Hematopoietic multipotent progenitor cell treated with erythropoietin and hydrocortisone succinate and interleukin-3 and kit ligand, for 15 days (in vitro differentiated cells): ENCODE results near the gene BRI3BP.
"Not testable (repeated sequence)": the region's sequence is repeated elsewhere in the genome, so short reads cannot be mapped to it uniquely, and the experiment has no call there.

Source experiments
- DNase-seq: peaks from one replicate; pipeline ENCODE4 v3.0.0-alpha.2; 2015; ENCODE audit warnings: low spot score

BRI3BP gene

DNA sequence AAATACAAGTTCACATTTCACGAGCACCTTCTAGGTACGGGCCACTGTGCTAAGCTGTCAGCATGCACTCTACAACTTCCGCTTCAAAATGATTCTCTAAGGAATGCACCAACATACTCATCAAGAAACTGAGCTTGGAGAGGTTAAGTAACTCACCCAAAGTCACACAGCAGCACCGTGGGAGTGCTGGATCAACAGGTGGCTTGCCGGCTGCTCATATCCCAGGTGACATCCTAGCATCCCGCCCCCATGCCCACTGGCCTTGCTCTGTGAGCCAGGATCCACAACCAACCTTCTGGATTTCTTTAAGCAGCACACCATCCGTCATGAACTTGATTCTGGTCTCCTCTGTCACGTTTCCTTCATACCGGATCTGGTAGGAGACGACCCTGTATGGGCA lies 21.2 kb upstream of the BRI3BP start:
- DNase-seq: no peak

DNA sequence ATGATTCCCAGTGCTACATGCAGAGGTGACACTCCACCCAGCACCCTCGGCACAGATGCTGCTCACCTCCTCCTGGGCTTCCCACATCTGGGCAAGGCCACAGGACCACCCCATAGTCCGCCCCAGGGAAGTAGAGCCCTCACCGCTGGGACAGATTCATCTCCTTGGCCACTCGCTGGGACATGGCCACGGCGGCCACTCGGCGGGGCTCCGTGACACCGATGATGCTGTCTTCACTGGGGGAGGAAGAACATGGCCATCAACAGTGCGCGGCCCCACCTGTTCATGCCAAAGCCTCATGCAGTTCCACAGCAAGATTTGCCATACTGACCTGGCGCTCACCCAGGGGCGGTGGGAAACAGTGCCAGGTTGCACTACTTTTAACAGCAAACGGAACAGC lies 18.2 kb upstream of the BRI3BP start:
- no peak for DNase-seq

DNA sequence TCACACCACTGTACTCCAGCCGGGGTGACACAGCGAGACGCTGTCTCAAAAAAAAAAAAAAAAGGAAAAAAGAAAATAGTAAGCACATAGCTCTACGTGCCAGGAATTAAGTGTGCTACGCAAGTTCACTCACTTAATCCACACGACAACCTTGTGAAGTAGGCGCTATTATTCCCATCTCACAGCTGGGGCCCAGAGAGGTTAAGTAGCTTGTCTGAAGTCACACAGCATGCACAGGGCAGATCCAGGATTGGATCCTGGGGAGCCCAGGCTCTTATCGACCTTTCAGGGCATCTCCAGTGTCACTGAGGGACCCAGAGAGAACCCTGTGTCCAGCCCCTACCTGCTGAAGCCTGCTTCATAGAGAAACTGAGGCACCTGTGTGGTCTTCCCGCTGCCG lies 16.4 kb upstream of the BRI3BP start:
- DNase-seq: no peak

DNA sequence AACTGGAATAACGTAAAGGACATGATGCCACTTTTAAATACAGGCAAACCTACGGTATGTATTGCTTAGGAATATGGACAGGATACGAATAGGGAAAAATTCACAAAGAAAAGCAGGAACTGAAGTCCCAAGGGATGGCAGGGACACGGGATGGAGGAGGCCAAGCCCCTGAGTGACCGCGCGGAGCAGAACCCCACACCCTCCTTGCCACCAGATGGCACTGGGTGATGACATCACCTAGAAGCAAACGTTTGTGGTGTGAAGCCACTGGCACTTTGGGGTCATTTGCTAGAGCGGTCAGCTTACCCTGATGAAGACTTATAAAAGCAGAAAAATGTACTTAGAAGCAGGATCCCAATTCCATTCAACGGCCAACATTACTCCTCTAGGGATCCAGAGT lies 13.9 kb upstream of the BRI3BP start:
- no peak for DNase-seq

DNA sequence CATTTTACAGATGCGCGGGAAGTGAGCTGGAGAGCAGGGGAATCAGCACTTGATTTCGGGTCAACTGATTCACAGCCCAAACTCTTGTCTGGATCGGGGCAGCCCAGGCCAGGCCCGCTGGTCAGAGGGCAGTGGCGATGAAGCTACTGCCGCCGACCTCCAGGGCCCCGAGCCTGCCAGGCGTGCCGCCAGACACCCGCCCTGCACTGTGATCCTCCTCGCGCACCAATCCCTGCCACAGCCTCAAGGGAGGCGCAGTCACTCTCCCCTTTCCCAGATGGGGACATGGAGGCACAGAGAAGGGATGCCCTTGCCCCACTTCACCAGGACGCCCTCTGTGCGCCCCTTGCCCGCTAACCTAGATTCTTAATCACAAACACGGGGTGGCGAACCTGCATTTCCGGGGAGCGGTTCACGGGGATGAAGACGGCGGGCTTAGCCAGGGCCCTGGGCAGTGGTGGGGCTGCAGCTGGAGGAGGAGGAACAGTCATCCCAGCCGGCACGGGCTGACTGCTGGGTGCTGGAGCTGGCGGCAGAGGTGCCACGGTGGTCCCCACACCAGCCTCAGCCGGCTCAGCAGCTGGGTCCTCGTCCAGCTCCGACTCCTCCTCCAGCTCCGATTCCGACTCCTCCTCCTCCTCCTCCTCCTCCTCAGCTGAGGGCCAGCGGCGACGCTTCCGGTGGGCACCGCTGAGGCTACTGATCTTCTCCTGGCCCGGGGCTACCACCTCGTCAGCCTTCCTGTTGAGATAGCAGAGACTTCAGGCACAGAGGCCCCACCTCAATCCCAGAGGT lies 13.2 kb upstream of the BRI3BP start:
- no peak for DNase-seq

DNA sequence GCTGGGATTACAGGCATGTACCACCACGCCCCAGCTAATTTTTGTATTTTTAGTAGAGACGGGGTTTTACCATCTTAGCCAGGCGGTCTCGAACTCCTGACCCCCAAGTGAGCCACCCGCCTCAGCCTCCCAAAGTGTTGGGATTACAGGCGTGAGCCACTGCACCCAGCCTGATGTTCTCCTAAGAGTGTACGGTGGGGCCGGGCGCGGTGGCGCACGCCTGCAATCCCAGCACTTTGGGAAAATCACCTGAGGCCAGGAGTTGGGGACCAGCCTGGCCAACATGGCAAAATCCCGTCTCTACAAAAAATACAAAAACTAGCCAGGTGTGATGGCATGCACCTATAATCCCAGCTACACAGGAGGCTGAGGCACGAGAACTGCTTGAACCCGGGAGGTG lies 6.6 kb upstream of the BRI3BP start:
- DNase-seq: not testable (repeated sequence)

DNA sequence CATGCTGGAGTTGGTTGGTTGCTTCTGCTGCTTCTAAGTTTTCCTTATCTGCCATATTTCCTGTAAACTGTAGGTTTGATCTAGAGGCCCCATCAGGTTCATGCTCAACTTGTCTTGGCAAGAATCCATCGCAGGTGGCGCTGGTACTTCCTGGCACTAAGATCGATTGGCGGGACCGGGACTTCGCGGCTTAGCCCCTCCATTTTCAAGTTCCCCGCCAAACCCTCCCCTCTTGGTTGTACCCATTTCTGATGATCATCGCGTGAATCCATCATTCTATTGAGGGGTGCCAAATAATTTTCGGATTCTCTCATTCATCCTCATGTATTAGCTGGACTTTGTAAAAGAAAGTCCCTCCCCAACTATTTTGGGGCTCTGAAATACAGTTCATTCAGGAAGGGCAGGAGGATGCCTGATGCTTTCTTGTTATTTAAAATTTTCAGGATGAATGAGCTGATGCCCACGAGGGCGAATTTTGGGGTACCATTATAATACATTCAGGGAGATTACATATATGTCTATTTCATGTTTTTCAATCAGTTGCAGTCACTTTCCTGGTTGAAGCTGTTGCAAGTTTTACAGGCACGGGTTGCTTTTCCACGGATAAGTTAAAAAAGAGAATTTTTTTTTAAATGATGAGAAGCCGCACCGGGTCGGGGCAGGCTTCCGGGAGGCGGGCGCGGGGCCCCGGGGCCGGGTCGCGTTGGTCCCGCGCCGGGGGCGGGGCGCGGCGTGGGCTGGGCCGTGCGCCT lies 395 bp upstream of the BRI3BP start:
- peak; percentile 33 for DNase-seq

DNA sequence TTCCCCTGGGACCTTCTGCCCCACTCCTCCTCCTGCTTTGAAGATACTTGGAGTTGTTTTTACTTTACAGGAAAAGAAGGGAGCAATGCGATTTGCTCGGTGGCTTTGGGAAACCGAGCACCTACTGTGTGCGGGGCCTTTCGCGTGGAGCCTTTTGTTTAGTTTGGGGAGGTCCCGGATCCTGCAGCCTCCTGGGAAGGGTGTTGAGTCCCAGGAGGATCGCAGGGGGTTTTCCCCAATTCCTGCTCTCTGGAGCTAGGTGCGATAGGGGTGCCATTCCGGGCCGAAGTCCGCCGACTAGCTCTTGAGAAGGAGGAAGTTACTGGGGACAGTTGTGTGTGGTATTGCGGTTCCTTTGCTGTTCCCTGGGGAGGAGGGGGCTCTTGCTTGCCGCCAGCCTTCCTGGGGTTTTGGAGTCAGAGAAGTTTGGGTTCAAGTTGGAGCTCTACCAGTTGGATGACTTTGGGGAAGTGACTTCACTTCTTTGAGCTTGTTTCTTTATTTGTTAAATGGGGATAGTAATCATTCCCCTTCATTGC lies 1.1 kb downstream of the BRI3BP start:
- DNase-seq: peak; percentile 9

DNA sequence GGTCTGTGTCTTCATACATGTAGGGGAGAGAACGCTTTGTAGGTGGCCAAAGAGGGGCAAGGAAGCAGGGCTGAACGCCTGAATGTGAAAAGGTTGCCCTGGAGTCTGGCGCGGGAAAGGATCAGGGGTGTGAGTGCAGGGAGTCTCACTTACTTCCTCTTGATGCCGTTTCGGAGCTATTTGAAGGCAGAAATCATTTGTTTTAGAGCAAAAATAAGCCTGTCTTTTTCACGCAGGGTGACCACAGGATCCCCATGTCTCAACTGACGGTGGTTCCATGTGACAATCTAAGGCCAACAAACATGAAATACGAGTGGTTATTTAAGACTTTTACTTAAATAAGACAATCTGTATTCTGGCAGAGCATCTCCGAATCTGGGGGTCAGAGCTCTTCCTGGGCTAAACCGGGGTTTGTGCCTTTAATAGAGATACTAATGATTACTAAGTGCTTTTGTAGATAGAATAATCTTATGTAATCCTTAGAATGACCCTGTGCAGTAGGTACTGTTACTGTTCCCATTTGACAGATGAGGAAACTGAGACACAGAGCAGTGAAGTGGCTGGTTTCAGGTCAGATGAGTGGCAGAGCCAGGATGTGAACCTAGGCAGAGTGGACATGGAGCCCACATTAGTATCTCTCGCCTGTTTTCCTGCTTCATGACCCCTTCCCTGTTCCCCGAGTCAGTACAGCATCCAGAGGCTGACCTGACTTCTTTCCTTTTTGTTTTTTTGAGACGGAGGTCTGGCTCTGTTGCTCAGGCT lies 1.9 kb downstream of the BRI3BP start:
- peak; percentile 6 for DNase-seq

DNA sequence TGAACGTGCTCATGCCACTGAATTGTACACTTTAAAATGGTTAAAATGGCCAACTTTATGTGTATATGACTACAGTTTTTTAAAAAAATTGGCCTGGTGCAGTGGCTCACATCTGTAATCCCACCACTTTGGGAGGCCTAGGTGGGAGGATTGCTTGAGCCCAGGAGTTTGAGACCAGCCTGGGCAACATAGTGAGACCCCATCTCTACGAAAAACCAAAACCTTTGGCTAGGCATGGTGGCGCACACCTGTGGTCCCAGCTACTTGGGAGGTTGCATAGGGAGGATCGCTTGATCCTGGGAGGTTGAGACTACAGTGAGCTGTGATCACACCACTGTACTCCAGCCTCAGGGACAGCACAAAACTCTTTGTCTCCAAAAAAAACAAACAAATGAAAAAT lies 5.3 kb downstream of the BRI3BP start:
- no peak for DNase-seq

DNA sequence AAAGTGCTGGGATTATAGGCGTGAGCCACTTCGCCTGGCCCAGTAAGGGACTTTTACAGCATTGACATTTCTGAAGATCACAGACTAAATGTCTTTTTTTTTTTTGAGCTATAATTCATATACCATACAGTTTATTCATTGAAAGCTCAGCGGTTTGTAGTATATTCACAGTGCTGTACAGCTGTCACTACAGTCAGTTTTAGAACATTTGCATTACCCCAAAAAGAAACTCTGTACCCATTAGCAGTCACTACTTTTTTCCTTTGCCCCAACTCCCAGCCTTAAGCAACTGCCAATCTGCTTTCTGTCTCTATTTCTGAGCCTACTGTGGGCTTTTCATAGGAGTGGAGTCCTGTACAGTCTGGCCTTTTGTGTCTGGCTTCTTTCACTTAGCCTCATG lies 8.2 kb downstream of the BRI3BP start:
- DNase-seq: no peak

DNA sequence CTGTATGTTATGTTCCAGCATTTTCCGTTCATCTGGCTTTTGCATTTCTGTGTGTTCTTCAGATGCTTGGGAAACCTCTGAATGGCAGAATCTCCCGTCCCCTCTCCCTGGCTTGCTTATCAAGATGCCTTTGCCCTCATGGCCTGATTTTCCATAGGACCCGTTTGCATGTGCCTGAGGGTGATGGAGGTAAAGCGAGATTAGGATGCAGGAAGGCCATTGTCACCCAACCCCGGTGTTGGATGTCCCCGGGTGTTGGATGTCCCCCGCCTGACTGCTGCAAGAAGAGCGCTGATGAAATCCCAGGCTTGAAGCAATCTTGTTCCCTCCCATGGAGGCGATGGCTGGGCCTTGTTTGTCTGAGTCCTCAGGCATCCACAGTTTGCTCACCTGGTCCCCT lies 9.6 kb downstream of the BRI3BP start:
- no peak for DNase-seq

DNA sequence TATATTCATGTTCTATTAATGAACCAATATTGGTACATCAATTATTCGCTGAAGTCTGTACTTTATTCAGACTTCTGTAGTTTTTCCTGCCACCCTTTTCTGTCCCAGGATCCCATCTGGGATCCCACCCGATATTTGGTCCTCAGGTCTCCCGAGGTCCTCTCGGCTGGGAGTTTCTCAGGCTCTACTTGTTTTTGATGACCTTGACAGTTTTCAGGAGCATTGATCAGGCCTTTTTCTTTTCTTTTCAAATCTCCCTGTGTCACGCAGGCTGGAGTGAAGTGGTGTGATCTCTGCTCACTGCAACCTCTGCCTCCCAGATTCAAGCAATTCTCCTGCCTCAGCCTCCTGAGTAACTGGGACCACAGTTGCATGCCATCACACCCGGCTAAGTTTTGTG lies 11.2 kb downstream of the BRI3BP start:
- DNase-seq: no peak

DNA sequence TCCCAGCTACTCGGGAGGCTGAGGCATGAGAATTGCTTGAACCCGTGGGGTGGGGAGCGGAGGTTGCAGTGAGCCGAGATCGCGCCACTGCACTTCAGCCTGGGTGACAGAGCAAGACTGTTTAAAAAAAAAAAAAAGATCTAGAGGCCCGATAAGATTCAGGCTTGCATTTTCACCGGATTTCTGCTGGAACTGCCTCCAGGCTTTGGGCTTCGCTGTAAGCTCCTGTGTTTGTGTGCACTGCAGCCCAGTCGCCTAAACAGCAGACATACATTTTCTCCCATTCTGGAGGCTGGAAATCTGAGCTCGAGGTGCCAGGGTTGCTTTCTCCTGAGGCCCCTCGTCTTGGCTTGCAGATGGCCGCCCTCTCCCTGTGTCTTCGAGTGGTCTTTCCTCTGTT lies 12.2 kb downstream of the BRI3BP start:
- DNase-seq: no peak

DNA sequence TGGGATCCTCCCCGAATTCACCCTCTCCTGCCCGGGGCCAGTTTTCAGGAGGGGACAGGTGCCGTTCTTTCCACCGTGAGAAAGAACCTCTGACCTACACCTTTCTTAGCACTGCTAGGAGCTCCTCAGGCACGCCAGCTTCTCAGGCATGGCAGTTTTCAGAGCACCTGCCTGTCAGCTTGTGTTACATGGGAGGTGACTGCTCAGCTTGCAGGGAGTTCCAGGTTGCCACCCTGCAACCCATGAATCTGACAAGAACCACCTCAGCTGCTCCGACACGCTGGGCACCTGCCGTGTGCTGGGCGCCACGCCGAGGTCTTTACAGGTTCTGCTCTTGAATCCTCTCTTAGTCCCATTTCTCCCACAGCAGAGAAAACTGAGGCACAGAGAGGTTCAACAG lies 12.9 kb downstream of the BRI3BP start:
- DNase-seq: no peak

DNA sequence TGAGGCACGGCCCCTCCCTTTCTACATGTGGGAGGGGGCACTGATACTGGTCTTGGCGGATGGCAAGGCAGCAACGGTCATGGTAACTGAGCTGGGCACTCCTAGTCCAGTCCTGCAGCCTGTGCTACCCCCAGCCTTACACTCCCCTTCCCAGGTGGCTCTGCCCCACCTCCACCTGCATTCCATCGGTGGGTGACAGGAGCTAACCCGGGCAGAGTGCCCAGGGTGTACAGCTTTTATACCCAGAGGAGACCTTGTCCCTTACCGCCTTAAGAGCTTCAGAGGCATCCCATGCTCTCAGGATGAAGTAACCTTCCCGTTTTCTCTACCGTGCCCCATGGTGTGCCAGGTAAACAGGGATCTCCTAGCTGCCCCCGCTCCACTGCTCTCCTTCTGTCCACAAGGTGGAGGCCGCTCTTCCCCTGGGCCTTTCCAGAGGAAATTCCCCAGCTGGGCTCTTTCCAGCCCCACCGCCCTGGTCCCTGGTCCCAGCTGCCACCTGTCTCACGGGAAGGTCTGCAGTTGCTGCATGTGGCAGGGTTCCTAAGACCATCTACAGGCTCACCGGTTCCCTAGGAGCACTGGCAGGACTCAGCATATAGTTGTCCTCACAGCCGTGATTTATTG lies 20.5 kb downstream of the BRI3BP start:
- DNase-seq: no peak

DNA sequence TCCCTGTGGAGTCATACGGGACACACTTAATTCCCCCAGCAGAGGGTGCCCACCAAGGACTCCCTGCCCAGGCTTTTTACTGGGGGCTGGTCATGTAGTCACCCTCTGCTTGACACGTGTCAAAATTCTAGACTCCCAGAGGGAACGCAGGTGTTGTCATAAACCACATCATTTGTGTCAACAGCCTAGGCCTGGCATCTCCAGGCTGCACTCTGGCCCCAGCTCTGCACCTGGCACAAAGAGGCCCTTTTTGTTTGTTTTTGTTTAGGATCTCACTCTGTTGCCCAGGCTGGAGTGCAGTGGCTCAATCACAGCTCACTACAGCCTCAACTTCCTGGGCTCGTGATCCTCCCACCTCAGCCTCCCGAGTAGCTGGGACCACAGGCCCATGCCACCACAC lies 21.1 kb downstream of the BRI3BP start:
- no peak for DNase-seq

DNA sequence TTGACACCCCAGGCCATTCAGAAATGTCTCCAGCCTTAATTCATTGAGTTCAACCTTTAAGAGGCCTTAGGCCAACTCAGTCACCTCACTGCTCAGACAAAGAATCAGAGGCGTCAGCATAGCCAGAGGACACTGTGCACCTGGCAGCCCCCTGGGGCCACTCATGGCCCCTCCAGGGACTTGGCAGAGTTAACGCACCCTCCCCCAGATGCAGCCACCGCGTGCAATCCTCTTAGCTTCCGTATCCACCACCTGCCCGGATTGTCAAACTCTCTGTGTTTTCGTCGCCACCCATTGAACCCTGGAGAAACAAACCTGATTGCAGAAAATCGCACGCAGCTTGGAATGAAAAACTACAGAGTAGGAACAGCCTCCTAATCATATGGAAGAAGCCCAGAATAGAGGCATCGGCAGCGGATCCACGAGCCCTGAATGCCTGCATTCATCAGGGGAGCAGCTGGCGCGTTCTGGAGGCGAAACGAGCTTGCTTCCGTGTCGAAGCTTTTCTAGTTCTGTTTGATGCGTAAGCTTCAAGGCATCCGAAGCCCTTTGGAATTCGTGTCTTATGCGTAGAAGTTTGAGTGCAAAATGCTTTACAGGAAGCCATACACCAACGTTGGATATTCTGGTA lies 22.4 kb downstream of the BRI3BP start:
- no peak for DNase-seq

DNA sequence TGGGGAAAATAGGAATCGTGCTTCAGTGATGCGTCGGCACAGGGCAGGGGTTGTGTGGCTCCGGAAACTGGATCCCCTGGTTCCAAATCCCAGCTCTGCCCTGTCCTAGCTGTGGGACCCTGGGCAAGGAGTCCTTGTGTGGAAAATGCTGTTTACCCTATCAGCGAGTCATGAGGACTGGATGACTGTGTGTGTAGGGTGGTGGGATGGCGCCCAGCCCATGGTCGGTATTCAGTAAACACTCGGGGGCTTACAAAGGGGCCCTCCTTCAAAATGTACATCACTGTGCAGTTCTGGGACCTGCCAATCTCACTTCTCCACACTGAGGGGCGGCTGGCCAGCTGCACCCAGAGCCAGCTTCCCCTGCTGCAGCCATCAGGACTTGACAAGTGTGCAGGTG lies 24.4 kb downstream of the BRI3BP start:
- DNase-seq: no peak

DNA sequence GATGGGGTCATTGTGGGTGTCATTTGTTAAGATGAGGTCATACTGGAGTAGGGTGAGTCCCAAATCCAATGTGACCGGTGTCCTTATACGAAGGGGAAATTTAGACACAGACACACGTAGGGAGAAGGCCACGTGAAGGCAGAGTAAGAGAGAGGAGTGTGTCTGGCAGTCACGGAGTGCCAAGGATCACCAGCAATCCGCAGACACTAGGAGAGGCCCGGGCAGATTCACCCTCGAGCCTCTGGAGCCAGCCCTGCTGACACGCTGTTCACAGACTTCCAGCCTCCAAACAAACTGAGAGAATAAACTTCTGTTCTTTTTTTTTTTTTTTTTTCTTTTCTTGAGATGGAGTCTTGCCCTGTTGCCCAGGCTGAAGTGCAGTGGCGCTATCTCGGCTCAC lies 24.9 kb downstream of the BRI3BP start:
- DNase-seq: no peak

DNA sequence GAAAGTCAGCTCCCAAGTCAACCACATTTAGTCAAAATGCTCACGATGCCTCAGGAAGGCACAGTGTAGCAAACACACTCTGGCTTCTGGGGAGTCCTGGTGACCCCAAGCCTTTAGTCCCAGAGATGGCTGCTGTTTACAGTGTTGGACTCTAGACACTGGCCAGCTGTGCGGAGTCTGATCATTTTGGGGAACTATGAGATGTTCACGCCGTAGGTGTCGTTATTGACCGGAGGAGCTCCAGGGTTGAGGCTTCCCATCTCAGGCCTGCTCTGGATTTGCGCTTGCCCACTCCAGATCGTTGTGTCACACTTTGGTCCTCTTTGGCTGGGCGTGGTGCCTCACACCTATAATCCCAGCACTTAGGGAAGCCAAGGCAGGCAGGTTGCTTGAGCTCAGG lies 27.7 kb downstream of the BRI3BP start:
- no peak for DNase-seq

DNA sequence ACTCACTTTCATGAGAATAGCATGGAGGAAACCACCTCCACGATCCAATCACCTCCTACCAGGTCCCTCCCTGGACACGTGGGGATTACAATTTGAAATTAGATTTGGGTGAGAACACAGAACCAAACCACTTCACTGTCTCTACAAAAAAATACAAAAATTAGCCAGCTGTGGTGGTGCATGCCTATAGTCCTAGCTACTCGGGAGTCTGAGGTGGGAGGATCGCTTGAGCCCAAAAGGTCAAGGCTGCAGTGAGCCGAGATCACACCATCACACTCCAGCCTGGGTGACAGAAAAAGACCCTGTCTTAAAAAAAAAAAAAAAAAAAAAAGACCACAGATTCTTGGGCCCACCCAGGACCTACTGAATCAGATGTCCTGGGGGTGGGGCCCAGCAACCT lies 28.3 kb downstream of the BRI3BP start:
- no peak for DNase-seq
